HepG2 (cell line): ENCODE measurements around the gene ABCC3. TPM values are rescaled to one million over a fixed set of nuclear protein-coding genes. Genes with fewer than 3 reads are reported as not detected.

ENCODE experiments used
- ARID2 ChIP-seq: sonication (generic); formaldehyde crosslinking; IDR thresholded peaks from 2 replicates; pipeline ENCODE4 v1.8.1; 2022; ENCODE audit warnings: mild to moderate bottlenecking, missing genetic modification reagents, borderline replicate concordance
- EHMT2 ChIP-seq: fragments of 200-600 bp; sonication (generic); IDR thresholded peaks from 2 replicates; pipeline ENCODE4 v1.7.0; 2017; ENCODE audit warnings: antibody characterized with exemption, low read depth, low read length, borderline replicate concordance
- JUN ChIP-seq: sonication (generic); formaldehyde crosslinking; IDR thresholded peaks from 2 replicates; pipeline ENCODE4 v1.4.0; 2020; ENCODE audit warnings: mild to moderate bottlenecking, missing genetic modification reagents
- KLF15 ChIP-seq: sonication (generic); formaldehyde crosslinking; IDR thresholded peaks from 2 replicates; pipeline ENCODE4 v1.8.1; 2023; ENCODE audit warnings: borderline replicate concordance, mild to moderate bottlenecking, inconsistent platforms, missing genetic modification reagents, mixed read lengths
- NR2F1 ChIP-seq, 2 experiments: fragments of 450-650 bp in 1 of 2; formaldehyde crosslinking in 1 of 2; IDR thresholded peaks; 2 replicates each; pipeline versions ENCODE4 v1.5.0 to v1.6.1; 2016 to 2020; ENCODE audit warnings: mild to moderate bottlenecking in 1 of 2, missing compliant biosample characterization in 1 of 2, missing genetic modification reagents in 1 of 2, moderate library complexity in 1 of 2
- PITX1 ChIP-seq: sonication (generic); formaldehyde crosslinking; IDR thresholded peaks from 2 replicates; pipeline ENCODE4 v1.5.1; 2020; ENCODE audit warnings: mild to moderate bottlenecking, missing genetic modification reagents
- XBP1 ChIP-seq: sonication (generic); formaldehyde crosslinking; IDR thresholded peaks from 2 replicates; pipeline ENCODE4 v1.5.0; 2020; ENCODE audit warnings: missing genetic modification reagents
- ZNF33B ChIP-seq: sonication (generic); formaldehyde crosslinking; IDR thresholded peaks from 2 replicates; pipeline ENCODE4 v1.5.1; 2020; ENCODE audit warnings: mild to moderate bottlenecking, missing genetic modification reagents
- ZNF441 ChIP-seq: sonication (generic); formaldehyde crosslinking; IDR thresholded peaks from 2 replicates; pipeline ENCODE4 v1.7.0; 2021; ENCODE audit warnings: missing genetic modification reagents, borderline replicate concordance
- ZNF546 ChIP-seq: sonication (generic); formaldehyde crosslinking; conservative IDR thresholded peaks from 2 replicates; pipeline ENCODE4 v1.8.1; 2023; ENCODE audit warnings: mild to moderate bottlenecking, missing genetic modification reagents
- ZNF567 ChIP-seq: sonication (generic); formaldehyde crosslinking; IDR thresholded peaks from 2 replicates; pipeline ENCODE4 v1.8.1; 2023; ENCODE audit warnings: mild to moderate bottlenecking, missing genetic modification reagents, borderline replicate concordance
- ZNF737 ChIP-seq: sonication (generic); formaldehyde crosslinking; IDR thresholded peaks from 2 replicates; pipeline ENCODE4 v1.5.0; 2020; ENCODE audit warnings: missing genetic modification reagents, mild to moderate bottlenecking, borderline replicate concordance
- ZNF749 ChIP-seq: sonication (generic); formaldehyde crosslinking; IDR thresholded peaks from 2 replicates; pipeline ENCODE4 v1.8.0; 2022; ENCODE audit warnings: mild to moderate bottlenecking, missing genetic modification reagents, moderate library complexity, borderline replicate concordance
- ZNF780A ChIP-seq: sonication (generic); formaldehyde crosslinking; IDR thresholded peaks from 2 replicates; pipeline ENCODE4 v1.8.0; 2022; ENCODE audit warnings: mild to moderate bottlenecking, missing genetic modification reagents, moderate library complexity
- ZNF891 ChIP-seq: sonication (generic); formaldehyde crosslinking; IDR thresholded peaks from 2 replicates; pipeline ENCODE4 v1.5.0; 2020; ENCODE audit warnings: mild to moderate bottlenecking, missing genetic modification reagents
- ZSCAN21 ChIP-seq: sonication (generic); formaldehyde crosslinking; IDR thresholded peaks from 2 replicates; pipeline ENCODE4 v1.8.0; 2022; ENCODE audit warnings: mild to moderate bottlenecking, missing genetic modification reagents, moderate library complexity, borderline replicate concordance
- polyA plus RNA-seq, 8 experiments: library from polyadenylated mRNA; depleted of rRNA in 3 of 8; stranded (reverse) in 7 of 8; unstranded in 1 of 8; fragments of >200 nt; fragmentation: Illumina TruSeq in 4 of 8; extraction: Trizol in 4 of 8; gene quantifications; 2 replicates each; pipeline versions ENCODE4 v1.2.1 to v1.2.3, GENCODE V29; 2011 to 2016; ENCODE audit warnings: low read depth in 4 of 8, missing spikeins in 1 of 8, mixed read lengths in 1 of 8; ENCODE audit not compliant: insufficient read depth in 1 of 8
- total RNA-seq, 5 experiments: library from RNA; depleted of rRNA; stranded (reverse); fragments of >200 nt; fragmentation: Illumina TruSeq; extraction: Trizol; gene quantifications; 2 replicates each; pipeline ENCODE4 v1.2.3, GENCODE V29; 2016; ENCODE audit warnings: low read depth in 1 of 5
- TF ChIP-seq, protein P1 (sequence below): sonication (generic); formaldehyde crosslinking; IDR thresholded peaks from 2 replicates; pipeline ENCODE4 v1.4.0; 2020; ENCODE audit warnings: missing genetic modification reagents, mild to moderate bottlenecking, borderline replicate concordance
- TF ChIP-seq, protein P2 (sequence below): fragments of 450-650 bp; IDR thresholded peaks from 2 replicates; pipeline ENCODE4 v1.6.1; 2017
- TF ChIP-seq, protein P3 (sequence below): sonication (generic); formaldehyde crosslinking; IDR thresholded peaks from 2 replicates; pipeline ENCODE4 v1.4.0; 2020; ENCODE audit warnings: missing genetic modification reagents
- TF ChIP-seq, protein P4 (sequence below): IDR thresholded peaks from 2 replicates; pipeline ENCODE4 v1.6.1; 2016; ENCODE audit warnings: mild to moderate bottlenecking

The ABCC3 gene
- total and polyA plus RNA-seq, 2 of the 13 experiments (the other 11 are each of a cell fraction or from before 2014, with no cell fraction given) = 25.2 to 50.7 TPM

DNA sequence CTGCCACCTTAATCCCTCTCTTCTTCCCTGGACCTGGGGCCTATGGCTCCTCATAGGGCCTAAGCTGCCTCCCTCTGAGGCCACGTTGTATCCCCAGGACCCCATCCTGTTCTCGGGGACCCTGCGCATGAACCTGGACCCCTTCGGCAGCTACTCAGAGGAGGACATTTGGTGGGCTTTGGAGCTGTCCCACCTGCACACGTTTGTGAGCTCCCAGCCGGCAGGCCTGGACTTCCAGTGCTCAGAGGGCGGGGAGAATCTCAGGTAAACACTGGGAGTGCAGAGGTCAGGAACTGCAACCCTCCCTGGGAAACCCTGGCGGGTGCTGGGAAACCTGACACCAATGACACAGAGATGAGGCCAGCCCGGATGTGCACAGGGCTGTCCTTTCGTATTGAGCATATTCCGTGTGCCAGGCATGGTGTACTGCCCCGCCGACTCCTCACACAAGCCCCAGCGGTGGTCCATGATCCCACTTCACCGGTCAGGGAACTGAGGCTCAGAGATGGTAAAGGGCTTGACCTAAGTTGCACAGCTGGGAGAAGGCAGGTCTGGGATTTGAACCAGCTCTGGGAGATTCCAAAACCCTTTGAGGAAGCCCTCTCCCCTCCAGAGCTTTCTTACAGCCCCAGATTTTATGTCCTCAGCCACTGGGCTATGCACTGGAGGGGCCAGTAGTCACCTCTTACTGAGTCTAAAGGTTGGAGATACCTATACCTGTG is 50.1 kb downstream of the ABCC3 start (continued):
- TF ChIP-seq, protein P1, sequence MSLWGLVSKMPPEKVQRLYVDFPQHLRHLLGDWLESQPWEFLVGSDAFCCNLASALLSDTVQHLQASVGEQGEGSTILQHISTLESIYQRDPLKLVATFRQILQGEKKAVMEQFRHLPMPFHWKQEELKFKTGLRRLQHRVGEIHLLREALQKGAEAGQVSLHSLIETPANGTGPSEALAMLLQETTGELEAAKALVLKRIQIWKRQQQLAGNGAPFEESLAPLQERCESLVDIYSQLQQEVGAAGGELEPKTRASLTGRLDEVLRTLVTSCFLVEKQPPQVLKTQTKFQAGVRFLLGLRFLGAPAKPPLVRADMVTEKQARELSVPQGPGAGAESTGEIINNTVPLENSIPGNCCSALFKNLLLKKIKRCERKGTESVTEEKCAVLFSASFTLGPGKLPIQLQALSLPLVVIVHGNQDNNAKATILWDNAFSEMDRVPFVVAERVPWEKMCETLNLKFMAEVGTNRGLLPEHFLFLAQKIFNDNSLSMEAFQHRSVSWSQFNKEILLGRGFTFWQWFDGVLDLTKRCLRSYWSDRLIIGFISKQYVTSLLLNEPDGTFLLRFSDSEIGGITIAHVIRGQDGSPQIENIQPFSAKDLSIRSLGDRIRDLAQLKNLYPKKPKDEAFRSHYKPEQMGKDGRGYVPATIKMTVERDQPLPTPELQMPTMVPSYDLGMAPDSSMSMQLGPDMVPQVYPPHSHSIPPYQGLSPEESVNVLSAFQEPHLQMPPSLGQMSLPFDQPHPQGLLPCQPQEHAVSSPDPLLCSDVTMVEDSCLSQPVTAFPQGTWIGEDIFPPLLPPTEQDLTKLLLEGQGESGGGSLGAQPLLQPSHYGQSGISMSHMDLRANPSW (CRISPR knock-in tag) = peak; percentile 92; the same call in 1 of the 2 replicates
- TF ChIP-seq ZNF567 (CRISPR knock-in tag) (peak; percentile 17; the same call in 1 of the 2 replicates), KLF15 (CRISPR knock-in tag) (no peak), ZNF737 (CRISPR knock-in tag) (0 out of 2 replicates have a peak, but pooled peaks have one; percentile 67), ZNF749 (CRISPR knock-in tag) (peak; percentile 92), ARID2 (CRISPR knock-in tag) (peak; percentile 98), PITX1 (CRISPR knock-in tag) (peak; percentile 95), ZNF891 (0 out of 2 replicates have a peak, but pooled peaks have one; percentile 21), XBP1 (CRISPR knock-in tag) (0 out of 2 replicates have a peak, but pooled peaks have one; percentile 16), ZNF441 (peak; percentile 45; the same call in 1 of the 2 replicates), ZSCAN21 (CRISPR knock-in tag) (peak; percentile 95; the same call in 1 of the 2 replicates), ZNF33B (peak; percentile 63; the same call in 1 of the 2 replicates), JUN (peak; percentile 94), NR2F1 (CRISPR knock-in tag; IDR thresholded peaks at IDR 0.05) (peak; percentile 98), EHMT2 (no peak), ZNF546 (peak; percentile 94; the same call in 1 of the 2 replicates), ZNF780A (CRISPR knock-in tag) (peak; percentile 56; the same call in 1 of the 2 replicates)
- TF ChIP-seq, protein P2, sequence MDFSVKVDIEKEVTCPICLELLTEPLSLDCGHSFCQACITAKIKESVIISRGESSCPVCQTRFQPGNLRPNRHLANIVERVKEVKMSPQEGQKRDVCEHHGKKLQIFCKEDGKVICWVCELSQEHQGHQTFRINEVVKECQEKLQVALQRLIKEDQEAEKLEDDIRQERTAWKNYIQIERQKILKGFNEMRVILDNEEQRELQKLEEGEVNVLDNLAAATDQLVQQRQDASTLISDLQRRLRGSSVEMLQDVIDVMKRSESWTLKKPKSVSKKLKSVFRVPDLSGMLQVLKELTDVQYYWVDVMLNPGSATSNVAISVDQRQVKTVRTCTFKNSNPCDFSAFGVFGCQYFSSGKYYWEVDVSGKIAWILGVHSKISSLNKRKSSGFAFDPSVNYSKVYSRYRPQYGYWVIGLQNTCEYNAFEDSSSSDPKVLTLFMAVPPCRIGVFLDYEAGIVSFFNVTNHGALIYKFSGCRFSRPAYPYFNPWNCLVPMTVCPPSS = no peak
- TF ChIP-seq, protein P3, sequence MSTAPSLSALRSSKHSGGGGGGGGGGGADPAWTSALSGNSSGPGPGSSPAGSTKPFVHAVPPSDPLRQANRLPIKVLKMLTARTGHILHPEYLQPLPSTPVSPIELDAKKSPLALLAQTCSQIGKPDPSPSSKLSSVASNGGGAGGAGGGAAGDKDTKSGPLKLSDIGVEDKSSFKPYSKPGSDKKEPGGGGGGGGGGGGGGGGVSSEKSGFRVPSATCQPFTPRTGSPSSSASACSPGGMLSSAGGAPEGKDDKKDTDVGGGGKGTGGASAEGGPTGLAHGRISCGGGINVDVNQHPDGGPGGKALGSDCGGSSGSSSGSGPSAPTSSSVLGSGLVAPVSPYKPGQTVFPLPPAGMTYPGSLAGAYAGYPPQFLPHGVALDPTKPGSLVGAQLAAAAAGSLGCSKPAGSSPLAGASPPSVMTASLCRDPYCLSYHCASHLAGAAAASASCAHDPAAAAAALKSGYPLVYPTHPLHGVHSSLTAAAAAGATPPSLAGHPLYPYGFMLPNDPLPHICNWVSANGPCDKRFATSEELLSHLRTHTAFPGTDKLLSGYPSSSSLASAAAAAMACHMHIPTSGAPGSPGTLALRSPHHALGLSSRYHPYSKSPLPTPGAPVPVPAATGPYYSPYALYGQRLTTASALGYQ (CRISPR knock-in tag) = peak; percentile 94
- TF ChIP-seq, protein P4, sequence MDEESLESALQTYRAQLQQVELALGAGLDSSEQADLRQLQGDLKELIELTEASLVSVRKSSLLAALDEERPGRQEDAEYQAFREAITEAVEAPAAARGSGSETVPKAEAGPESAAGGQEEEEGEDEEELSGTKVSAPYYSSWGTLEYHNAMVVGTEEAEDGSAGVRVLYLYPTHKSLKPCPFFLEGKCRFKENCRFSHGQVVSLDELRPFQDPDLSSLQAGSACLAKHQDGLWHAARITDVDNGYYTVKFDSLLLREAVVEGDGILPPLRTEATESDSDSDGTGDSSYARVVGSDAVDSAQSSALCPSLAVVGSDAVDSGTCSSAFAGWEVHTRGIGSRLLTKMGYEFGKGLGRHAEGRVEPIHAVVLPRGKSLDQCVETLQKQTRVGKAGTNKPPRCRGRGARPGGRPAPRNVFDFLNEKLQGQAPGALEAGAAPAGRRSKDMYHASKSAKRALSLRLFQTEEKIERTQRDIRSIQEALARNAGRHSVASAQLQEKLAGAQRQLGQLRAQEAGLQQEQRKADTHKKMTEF (CRISPR knock-in tag) = peak; percentile 96
